Activated CD4-positive, CD25-positive, alpha-beta regulatory T cell treated with anti-CD3 and anti-CD28 coated beads, Interleukin-2, amount 50 U/mL, for 72 hours (primary cell): ENCODE measurements around the gene MLLT1.

Source experiments
- DNase-seq: peaks from one replicate; pipeline ENCODE4 v3.0.0; 2021

Gene MLLT1

DNA sequence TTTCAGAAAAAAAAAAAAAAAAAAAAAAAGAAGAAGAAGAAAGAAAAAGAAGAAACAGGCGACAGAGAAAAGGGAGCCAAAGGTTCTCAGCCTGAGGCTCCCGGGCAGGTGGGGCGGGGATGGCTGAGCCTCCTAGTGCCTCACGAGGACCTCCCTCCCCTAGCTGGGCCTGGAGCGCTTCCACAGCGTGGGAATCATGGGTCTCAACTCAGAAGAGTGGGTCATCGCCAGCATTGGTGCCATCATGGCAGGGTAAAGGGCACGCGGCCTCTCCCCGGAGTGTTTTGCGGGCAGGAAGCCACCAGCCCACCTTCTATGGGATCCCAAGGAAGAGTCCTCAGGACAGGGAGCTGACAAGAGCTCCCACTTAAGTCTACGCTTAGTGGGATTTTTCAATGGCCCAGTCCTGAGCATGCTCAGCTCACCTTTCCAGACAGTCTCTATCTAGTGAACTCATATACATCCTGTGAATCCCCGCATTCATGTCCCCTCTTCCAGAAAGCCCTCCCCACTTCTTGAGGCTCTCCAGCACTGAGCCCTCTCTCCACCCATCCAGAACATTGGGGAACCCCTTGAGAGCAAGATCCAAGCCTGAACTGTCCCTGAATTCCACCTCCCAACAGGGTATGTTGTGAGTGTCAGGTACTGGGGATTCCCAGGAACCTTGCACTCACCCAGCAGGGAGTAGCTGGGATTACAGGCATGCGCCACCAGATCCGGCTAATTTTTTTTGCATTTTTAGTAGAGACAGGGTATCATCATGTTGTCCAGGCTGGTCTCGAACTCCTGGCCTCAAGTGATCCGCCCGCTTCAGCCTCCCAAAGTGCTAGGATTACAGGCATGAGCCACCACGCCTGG lies 74.7 kb downstream of the MLLT1 start:
- DNase-seq, result no peak

GRCh38 chr19:6204212-6204611 lies 75.6 kb downstream of the MLLT1 start:
- DNase-seq, result no peak

GRCh38 chr19:6199240-6199994 lies 80.4 kb downstream of the MLLT1 start:
- peak; percentile 100 for DNase-seq

DNA sequence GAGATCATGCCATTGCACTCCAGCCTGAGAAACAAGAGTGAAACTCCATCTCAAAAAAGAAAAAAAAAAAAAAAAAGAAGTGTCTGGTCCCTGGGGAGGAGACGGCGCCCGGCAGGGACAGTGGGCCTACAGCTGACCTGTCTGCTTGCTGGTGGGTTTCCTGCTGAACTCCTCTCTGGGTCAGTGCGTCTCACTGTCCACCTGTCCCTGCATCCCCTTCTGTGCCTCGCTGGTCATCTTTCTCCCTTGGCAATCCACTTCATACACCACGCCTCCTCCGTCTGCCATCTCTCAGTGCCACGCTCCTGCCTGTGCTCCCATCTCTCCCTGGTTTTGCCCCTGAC lies 80.9 kb downstream of the MLLT1 start:
- no peak for DNase-seq

- DNase-seq, result no peak
Measured at GRCh38 chr19:6196361-6196760, 83.4 kb downstream of the MLLT1 start.

- DNase-seq, result no peak
Measured at GRCh38 chr19:6188811-6189210, 91.0 kb downstream of the MLLT1 start.

GRCh38 chr19:6187374-6187773 lies 92.4 kb downstream of the MLLT1 start:
- no peak for DNase-seq

DNA sequence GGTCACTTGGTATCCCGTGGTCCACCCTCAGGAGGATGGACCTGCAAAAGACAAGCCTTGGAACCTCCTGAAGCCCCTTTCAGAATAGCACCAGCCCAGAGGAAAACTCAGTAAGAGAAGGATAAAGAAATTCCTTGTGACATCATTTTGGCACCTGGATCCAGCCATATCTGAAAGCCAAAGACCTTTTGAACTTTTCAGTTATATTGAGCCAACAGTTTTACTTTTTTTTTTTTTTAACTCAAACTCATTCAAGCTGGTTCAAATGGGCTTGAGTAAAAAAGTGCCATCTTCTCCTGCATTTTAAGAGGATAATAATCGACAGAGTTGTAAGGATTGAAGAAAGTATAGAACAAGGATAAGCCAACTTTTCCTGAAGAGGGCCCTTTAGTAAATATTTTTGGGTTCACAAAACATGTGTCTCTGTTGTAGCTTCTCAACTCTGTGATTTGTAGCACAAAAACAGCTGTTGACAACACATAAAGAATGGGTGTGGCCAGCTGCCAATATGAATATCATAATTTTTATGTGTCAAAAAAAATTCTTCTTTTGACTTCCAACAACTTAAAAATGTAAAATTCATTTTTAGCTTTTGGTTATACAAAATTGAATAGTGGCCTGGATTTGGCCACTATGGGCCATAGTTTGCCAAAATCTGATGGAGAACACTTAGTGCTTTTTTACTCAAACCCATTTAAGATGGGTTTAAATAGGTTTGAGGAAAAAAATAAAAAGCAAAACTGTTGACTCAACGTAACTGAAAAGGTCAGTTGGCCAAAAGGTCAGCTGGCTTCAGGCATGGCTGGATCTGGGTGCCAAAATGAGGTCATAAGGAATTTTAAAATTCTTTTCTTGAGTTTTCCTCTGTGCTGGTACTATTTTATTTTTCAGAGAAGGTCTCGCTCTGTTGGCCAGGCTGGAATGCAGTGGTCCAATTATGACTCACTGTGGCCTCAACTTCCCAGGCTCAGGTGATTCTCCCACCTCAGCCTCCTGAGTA lies 93.6 kb downstream of the MLLT1 start:
- no peak for DNase-seq

GRCh38 chr19:6185093-6185834 lies 94.5 kb downstream of the MLLT1 start:
- DNase-seq, result no peak

DNA sequence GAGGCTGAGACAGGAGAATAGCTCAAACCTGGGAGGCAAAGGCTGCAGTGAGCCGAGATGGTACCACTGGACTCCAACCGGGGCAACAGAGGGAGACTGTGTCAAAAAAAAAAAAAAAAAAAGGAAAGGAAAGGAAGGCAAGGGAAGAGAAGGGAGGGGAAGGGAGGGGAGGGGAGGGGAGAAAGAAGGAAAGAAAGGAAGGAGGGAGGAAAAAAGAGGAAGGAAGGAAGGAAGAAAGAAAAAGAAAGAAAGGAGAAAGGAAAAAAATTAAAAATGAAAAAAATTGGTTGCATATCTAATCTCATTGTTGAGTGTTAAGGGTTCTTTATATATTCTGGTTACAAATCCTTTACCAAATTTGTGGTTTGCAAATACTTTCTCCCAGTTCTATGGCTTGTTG lies 98.7 kb downstream of the MLLT1 start:
- DNase-seq, result no peak

GRCh38 chr19:6173190-6173589 lies 106.6 kb downstream of the MLLT1 start:
- DNase-seq, result no peak

GRCh38 chr19:6172074-6172863 lies 107.5 kb downstream of the MLLT1 start:
- DNase-seq, result no peak

DNA sequence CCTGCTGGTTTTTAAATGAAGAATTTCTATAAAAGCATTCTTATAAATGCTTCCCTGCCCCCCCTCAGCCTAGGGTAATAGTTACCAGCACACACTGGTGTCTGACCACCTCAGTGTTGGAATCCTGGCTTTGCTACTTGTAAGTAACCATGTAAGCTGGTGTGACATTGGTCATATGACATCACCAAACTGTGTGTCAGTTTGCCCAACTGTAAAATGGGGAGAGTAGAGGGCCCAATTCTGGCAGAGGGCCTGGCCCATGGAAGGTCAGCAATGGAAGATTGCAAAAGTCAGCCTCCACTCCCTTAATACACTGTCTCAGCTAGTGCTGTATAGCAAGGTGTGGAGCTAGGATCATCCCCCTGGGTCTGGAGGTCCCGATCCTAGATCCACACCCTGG lies 112.7 kb downstream of the MLLT1 start:
- DNase-seq, result no peak

- no peak for DNase-seq
Measured at GRCh38 chr19:6164906-6165531, 114.8 kb downstream of the MLLT1 start.

GRCh38 chr19:6161271-6161850 lies 118.4 kb downstream of the MLLT1 start:
- peak; percentile 36 for DNase-seq
